SIG-M5 treated with dmso at 0.1 percent for 504 hours (cell line): ENCODE data around the gene HOXB2.
A peak's percentile ranks its signal among the peaks of the same experiment; 100 is the strongest.

Experiments
- DNase-seq: peaks from one replicate; lab custom pipeline; 2025; ENCODE audit not compliant: unreplicated experiment; lab: John Stamatoyannopoulos, UW

The HOXB2 gene

GRCh38 chr17:48545022-48545375 lies at the start of gene HOXB2:
HOXB2 (minus strand) TSS chr17:48545109; CDS start chr17:48544911, 198 bp downstream.
- DNase-seq, result no peak

GRCh38 chr17:48593840-48594537 lies 49.1 kb upstream of the HOXB2 start:
- DNase-seq, result peak; percentile 78

DNA sequence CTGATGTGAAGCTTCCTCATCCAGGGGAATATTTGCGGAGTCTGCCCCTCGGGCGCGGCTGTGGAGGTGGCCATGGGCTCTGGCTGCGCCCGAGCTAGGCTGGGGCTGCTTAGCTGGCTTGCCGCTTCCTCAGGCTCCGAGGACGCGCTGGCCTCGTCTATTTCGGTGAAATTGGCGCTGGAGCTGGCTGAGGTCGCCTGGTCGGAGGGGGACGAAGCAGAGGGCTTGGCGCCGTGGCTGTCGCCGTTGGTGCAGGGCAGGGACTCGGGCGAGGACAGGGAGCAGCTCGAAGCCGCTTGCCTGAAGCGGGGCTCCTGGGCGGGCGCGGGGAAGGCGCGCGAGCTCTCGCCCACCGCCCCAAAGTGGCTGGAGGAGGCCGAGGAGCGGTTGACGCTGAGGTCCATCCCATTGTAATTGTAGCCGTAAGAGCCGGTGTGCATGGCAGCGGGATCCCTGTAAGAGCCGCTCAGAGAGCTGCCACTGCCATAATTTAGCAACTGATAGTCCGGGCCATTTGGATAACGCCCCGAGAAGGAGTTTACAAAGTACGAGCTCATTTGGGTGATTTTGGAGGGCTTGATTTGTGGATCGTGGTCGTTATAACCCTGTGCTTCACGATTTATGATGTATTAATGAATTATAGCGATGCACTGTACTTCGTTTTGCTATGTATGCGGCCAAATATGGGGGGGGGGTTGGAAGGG lies 48.4 kb upstream of the HOXB2 start, which contains the start of gene HOXB5:
HOXB5 (minus strand) TSS at position 654 of the 704 bp plus-strand sequence; CDS start at position 557, 97 bp downstream.
- DNase-seq, result no peak

DNA sequence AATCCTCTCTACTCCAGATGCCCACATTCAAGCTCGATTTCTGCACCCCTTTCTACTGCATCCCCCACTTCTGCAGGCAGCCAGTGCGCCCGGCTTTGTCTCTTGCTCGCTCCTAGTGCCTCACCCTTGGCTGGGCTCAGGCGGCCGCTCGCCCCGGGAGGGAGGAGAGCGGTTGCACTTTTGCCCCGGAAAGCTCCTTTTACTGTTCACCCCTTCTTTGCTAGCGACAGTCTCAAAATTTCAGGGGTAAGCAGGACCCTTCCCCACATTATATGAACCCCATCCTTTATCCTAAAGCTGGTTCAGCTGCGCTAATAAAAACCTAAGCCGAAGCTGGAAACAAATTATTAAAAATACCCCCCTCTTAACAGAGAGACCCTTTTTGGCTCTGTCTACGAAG lies 47.7 kb upstream of the HOXB2 start:
- DNase-seq, result no peak

GRCh38 chr17:48592057-48592514 lies 47.2 kb upstream of the HOXB2 start:
- no peak for DNase-seq

- DNase-seq, result no peak
Measured at GRCh38 chr17:48591255-48592056, 46.5 kb upstream of the HOXB2 start.

- DNase-seq, result no peak
Measured at GRCh38 chr17:48590607-48591161, 45.8 kb upstream of the HOXB2 start.

DNA sequence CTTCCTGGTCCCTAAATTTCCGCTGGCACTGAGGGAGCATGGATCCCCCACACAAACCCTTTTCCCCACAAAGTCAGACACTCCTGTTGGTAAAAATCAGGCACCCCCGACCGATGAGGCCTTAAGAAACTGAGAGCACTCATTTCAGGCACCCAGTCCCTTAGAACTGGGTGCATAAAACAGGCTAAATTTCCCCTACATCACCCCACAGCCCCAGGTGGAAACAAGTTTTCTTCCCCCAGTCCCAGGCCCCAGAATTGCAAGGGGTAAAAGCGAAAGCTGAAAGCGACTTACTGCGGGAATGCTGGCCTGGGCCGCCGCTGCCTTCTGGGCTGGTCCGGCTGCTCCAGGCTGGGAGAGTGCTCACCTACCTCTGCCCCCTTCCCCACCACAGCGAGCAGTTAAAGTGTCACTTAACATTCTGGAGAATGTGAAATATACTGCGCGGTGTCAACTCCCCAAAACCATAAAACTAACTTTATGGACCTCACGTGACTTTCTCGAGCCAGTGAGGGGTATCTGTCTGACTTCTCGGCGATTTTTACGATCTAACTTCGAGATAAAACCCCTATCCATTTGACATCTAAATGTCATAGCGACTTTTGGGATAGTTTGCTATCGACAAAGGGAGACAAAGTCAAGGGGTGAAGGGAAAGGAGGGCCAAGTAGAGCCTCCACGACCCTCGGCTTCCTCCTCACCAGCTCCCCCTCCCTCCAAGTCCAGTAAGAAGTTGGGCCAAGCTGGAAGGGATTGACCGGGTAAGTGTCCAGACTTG lies 45.1 kb upstream of the HOXB2 start, which contains the start of gene HOXB3:
HOXB3 (minus strand) TSS at position 411 of the 776 bp plus-strand sequence. CDS start 37,767 bp downstream, outside the sequence.
- no peak for DNase-seq

GRCh38 chr17:48589060-48589830 lies 44.3 kb upstream of the HOXB2 start:
- DNase-seq, result no peak

DNA sequence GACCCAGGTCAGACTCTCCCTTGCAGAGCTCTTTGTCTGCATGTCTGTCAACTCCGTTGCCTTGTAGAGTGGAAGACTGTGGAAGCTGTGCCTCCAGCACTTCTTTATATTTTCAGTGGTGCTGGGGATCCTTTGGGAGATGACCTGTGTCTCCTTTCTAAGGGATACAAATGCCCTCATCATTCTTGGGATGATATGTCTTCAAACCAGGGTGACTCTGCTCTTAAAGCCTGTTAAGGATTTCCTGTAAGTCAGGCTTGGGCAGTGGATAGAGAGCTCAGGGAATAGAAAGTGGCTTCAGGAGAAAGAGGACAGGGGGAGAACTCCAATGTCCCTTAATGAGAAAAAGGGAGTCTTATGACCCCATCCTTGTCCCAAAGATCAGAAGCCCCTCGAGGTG lies 43.6 kb upstream of the HOXB2 start:
- DNase-seq, result no peak

DNA sequence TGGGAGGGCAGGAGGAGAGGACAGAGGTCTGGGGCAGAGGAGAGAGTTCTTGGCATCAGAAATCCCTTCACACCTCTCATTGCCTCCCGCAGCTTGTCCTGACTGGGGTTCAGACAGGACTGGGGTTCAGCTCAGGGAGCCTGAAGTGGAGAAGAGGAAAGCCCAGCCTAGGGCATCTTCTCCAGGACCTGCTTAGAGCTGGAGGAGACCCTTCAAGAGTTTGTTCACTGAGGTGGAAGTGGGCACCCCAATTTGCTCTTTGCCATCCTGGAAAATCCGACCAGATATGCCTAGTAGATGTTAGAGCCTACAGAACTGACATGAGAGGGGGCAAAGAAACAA lies 43.1 kb upstream of the HOXB2 start:
- no peak for DNase-seq

GRCh38 chr17:48587276-48588073 lies 42.6 kb upstream of the HOXB2 start:
- DNase-seq, result no peak

DNA sequence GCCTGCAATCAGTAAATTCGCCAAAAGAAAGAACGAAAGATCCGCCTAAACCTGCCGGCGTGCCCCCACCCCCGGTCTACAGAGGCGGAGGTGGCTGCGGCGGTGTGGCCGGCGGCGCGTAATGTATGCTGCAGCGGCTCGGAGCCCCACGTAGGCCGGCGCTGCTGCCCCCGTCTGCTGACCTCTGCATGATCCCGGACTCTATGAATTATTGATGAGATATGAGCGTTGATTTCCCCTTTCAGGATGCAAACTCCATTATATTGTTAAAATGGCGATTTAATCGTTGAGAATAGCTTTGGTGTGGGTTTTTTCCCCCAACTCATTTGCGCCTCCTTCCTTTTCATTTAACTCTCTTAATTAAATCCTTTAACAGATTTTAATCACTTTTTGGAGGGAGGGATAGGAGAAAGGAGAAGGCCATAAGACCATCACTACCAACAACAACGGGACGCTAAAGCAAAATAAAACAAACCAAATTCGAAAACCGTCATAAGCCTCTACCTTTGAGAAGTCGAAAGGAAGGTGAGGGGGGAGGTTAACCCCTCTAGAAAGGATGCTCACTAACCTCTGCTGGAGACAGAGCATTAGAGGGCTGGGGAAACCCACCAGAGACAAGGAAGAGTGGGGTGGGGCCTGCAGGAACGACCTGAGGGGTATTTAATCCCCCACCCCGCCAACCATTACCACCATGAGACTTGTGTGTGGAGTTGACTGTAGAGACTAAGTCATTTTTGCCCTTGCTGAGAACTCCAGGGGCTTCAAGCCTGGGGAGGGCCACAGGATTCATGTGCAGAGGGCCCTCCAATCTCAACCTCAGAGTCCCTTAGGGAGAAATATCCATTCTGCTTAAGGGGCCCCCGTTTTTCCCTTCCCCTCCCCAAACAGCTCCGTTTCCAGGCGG lies 41.7 kb upstream of the HOXB2 start:
- no peak for DNase-seq

DNA sequence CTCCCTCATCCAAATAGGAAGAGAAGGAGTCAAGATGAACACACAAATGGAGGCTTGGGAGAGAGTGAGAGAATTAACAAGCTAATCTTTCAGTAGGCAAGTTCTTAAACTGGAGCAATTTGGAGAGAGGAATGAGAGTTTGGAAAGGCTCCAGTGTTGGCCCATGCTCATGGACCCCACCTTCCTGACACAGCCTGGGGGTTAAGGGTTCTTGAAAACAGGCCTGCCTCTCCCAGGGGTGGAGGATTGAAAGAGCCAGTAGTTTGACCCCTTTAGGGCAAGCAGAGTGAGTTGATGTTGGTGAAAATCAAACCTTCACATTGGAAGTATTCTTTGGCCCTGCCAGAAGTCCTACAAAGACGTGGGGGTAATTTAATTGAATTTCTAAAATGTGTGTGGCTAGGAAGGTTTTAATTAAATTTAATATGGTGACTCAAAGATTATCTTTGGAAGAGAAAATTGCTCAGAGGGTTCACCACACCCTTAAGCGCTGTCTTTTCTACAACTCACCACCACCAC lies 39.4 kb upstream of the HOXB2 start:
- DNase-seq, result no peak

GRCh38 chr17:48583708-48584222 lies 38.9 kb upstream of the HOXB2 start:
- no peak for DNase-seq

DNA sequence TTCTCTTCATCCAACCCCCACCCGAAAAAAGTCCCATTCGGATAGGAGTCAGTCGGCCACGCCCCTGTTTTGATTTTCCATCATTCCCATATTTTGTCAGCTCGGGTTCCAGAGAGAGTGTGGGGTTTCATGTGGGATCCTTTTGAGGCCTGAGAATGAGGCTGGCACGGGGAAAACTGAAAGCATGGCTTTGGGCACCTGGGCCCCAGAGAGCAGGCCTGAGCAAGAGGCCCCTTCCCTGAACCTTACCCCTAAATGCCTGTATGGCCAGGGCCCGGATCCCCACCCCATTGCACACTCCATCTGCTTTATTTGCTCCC lies 37.8 kb upstream of the HOXB2 start:
- DNase-seq, result no peak

DNA sequence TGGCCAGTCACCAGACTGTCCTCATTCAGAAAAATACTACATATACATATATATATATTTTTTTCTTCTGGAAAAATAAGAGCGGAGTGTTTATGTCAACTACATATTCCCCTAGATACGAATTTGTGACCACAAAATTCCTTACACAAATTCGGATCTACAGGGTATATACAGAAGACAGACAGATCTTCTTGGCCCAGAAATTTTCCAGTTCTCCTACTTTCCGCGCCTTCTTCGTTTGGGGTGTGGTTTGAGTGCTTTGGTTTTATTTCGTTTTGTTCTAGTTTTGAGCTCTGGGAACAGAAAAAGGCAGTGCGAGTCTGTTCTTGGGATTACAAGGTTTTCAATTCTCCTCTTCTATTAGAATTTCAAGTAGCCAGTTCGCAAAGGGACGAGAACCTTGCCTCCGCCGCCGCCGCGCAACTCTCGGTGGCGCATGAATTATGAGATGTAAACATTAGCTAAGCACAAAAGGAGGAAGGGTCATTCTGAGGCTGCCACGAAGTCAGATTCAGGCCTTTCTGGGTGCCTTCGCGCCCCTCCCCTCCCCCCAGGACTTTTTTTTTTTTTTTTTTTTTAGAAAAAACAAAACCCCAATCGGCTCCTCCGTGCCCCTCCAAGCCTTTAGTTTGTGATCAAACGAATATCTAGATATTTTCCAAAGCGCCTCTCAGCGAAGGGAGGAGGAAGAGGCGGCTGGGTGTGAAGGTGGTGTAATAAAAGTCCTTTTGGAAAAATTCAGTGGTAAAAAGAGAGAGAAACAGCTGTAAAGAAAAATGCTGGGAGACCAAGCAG lies 35.0 kb upstream of the HOXB2 start:
- no peak for DNase-seq
